ENCODE results near the gene CPEB1. TPM values are rescaled to one million over a fixed set of nuclear protein-coding genes. Genes with fewer than 3 reads are reported as not detected.

CPEB1 gene
- total RNA-seq, 1 donor from 2014 or later: 1.9 TPM

DNA sequence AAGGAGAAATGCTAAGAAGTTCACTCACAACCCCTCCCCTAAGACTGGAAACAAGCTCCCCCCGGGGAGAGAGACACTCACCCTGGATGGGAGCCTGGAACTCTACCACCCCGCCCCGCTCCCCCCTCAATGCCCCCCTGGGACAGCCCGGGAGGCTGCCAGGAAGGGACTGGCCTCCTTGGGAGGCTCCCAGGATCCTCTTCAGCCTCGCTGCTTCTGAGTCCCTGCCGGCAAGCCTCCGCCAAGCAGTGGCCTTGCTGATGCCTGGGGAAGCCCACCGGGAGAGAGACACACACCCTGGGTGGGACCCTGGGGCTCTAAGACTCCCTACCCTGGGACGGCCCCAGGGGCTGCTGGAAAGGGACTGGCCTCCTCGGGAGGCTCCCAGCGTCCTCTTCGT is 33.4 kb downstream of the CPEB1 start:
- intact Hi-C loops (cut with DNase I): no loop called here
- DNase-seq (ENCODE audit: missing footprints) (no peak), ATAC-seq (no peak)

DNA sequence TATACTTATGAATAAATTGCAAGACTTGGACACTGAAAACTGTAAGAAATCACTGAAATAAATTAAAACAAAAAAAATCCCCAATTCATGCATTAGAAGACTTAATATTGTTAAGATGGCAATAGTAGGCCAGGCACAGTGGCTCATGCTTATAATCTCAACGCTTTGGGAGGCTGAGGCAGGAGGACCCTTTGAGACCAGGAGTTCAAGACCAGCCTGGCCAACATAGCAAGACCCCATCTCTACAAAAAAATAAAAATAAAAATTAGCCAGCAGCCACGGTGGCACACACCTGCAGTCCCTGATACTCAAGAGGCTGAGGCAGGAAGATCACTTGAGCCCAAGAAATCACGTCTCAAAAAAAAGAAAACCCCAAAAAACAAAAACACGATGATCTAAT is 35.8 kb downstream of the CPEB1 start:
- no peak for ATAC-seq
- no peak for DNase-seq (ENCODE audit: missing footprints)
- intact Hi-C loops (cut with DNase I): no loop called here

DNA sequence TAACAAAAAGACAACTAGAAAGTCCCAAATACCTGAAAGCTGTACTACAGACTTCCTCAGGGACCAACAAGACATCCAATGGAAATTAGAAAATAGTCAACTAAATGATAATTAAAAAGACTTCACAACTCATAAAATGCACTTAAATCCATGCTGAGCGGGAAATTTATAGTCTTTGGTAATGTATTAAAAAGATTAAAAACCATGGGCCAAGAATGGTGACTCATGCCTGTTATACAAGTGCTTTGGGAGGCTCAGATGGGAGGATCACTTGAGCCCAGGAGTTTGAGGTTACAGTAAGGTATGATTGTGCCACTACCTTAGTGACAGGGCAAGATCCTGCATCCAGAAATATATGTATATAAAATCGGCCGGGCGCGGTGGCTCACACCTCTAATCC is 45.0 kb downstream of the CPEB1 start:
- intact Hi-C loops (cut with DNase I): no loop called here
- DNase-seq (ENCODE audit: missing footprints) (no peak), ATAC-seq (no peak)

DNA sequence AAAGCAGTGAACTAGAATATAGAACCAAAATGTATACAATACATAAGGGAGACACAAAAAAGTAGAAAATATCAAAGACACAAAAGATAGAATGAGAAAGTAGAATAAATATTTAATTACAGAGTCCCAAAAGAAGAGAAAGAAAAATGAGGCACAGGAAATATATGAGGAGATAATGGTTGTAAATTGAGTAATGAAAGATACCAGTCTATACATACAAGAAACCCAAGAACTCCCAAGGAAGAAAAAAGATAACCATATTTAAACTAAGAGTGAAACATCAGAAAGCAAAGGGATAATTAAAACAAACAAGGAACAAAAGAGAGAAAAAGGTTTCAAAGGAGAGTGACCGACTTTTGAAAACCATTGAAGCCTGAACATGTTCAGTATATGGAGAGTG is 47.3 kb downstream of the CPEB1 start:
- intact Hi-C loops (cut with DNase I): no loop called here
- ATAC-seq (no peak), DNase-seq (ENCODE audit: missing footprints) (no peak)

DNA sequence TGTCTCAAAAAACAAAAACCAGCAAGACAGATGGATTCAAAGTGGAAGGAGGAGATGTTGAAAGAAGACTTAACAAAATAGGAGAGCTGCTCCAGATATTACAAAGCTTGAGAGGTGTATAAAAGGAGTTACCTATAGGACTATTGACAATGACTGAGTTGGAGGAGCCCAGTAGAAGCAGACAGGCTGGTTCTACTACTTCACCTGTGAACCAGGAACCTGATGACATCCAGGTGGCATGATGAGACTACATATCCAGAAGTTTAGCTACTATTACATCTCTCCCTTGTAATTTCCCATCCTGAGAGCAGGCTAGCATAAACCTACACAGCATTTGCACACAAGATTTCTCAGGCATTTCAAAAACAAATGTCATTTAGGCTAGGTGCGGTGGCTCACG is 49.3 kb downstream of the CPEB1 start:
- DNase-seq (ENCODE audit: missing footprints) (no peak), ATAC-seq (no peak)
- intact Hi-C loops (cut with DNase I): no loop called here

DNA sequence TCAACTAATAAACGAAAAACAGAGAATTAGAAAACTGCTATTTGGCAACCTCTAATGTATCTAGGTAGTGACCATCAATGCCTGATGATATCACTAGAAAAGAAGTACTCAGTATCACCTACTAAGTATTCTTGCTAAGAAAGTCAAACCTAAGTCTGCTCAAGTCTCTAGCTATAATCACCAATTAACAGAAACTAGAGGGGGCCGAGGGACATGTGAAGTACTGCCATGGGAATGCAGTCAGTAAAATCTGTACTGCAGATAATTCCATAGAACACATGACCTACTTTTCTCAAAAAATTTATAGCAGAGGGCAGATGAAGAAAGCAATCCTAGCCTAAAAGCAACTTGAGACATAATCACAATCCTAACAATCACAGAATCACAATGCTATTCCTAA is 51.4 kb downstream of the CPEB1 start:
- DNase-seq (ENCODE audit: missing footprints) (no peak), ATAC-seq (no peak)
- intact Hi-C loops (cut with DNase I): no loop called here

DNA sequence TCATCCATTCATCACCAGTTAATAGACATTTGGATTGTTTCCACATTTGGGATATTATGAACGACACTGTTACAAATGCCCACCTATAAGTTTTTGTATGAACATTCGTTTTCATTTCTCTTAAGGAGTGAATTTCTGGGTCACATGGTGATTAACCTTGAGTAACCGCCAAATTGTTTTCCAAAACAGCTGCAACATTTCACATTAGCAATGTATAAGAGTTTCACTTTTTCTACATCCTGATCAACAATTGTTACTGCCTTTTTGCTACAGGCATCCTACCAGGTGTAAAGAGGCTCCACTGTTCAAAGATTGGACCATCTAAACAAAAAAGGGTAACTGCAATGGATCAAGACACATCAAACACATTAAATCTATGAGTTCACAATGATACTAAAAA is 52.0 kb downstream of the CPEB1 start:
- no peak for ATAC-seq
- DNase-seq (ENCODE audit: missing footprints): no peak
- intact Hi-C loops (cut with DNase I): no loop called here

DNA sequence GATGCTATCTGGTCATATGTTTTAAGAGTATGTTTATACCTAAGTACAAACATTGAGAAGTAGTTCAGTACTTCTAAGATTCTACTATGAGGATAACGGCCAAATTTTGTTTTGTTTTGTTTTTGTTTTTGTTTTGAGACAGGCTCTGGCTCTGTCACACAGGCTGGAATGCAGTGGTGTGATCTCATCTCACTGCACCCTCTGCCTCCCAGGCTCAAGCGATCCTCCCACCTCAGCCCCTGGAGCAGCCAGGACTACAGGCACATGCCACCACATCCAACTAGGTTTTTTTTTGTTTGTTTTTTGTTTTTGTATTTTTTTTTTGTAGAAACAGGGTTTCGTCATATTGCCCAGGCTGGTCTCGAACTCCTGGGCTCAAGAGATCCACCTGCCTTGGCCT is 59.4 kb downstream of the CPEB1 start:
- intact Hi-C loops (cut with DNase I): no loop called here
- no peak for ATAC-seq

DNA sequence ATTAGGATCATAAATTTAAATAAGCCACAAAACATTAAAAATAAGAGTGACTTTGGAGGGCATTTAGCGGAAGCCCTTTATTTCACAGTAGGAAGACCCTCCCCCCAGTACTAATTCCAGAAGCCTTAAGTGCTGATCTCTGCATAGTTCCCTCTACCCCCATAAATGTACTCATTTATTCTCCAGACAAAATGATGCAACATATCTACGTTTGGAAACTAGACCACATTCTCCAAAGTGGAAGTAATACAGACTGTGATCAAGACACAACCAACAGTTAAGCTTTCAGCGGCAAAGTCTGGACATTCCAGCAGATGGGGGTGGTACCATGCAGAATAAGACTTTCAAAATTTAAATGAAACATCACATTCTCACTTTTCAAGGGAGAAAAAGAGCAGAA is 62.1 kb downstream of the CPEB1 start:
- intact Hi-C loops (cut with DNase I): no loop called here
- ATAC-seq: no peak
- no peak for DNase-seq (ENCODE audit: missing footprints)

More for the DNA sequence above, 59.4 kb downstream of the CPEB1 start:
- no peak for DNase-seq (ENCODE audit: missing footprints)

DNA sequence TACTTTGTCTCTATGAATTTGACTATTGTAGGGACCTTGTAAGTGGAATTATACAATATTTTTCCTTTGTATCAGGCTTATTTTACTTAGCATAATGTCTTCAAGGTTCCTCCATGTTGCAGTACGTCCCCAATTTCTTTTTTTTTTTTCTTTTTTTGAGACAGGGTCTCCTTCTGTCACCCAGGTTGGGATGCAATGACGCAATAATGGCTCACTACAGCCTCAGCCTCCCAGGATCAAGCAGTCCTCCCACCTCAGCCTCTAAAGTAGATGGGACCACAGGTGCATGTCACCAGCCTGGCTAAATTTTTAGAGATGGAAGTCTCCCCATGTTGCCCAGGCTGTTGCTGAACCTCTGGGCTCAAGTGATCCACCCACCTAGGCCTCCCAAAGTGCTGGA is 66.5 kb downstream of the CPEB1 start:
- intact Hi-C loops (cut with DNase I): no loop called here
- no peak for DNase-seq (ENCODE audit: missing footprints)
- no peak for ATAC-seq

DNA sequence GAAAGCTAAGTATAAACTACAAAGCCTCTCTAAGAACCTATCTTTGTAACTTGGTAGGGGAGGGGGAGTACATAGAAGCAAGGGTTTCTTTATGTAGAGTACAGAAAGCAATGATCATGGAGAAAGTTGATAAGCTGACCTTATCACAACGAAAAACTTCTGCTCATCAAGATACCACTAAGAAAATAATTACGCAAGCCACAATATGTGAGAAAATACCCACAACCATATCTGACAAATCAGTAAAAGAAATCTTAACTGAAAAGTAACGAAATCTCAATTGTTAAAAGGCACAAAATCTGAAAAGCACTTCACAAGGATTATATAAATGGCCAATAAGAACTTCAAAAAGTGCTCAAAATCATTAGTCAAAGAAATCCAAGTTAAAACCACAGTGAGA is 71.8 kb downstream of the CPEB1 start:
- ATAC-seq: no peak
- no peak for DNase-seq (ENCODE audit: missing footprints)
- intact Hi-C loops (cut with DNase I): no loop called here

DNA sequence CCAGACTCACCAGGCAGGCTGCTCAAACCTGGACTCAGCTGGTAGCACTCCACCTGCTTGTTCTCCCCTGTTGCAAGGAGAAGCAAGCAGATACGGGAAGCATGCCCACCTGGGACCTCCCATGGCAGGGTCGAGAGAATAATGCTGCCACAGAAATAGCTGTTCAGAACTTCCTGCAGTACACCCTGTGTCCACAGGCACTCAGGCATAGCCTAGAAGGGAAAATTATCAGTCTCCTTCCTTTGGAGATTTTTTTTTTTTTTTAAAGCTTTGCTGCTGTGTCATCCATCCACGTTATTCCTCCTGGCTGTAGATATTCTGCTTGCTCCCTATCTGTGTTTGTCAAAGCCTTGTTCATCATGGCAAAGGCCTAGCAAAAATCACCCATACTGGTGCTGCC is 74.2 kb downstream of the CPEB1 start:
- ATAC-seq: no peak
- intact Hi-C loops (cut with DNase I): no loop called here

DNA sequence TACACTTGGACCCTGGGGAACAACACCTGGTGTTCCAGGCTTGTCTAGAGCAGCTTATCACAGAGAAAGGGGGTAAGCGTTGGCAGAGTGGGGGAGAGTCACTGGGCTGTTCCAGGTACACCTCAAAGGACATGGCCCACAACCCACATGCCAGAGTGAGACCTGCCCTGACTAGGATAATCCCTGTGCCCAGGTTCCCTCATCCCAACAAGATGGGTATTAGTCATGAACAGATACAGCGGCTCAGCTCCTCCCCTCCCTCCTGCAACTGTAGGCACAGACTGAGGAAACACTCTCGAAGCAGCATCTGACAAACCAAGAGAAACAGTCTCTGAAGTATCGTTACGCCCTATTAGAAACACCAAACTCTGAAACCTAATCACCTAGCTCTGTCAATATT is 74.9 kb downstream of the CPEB1 start:
- DNase-seq (ENCODE audit: missing footprints): no peak
- intact Hi-C loops (cut with DNase I): no loop called here
- peak; percentile 11 for ATAC-seq

More for the DNA sequence above, 74.2 kb downstream of the CPEB1 start:
- DNase-seq (ENCODE audit: missing footprints): no peak

DNA sequence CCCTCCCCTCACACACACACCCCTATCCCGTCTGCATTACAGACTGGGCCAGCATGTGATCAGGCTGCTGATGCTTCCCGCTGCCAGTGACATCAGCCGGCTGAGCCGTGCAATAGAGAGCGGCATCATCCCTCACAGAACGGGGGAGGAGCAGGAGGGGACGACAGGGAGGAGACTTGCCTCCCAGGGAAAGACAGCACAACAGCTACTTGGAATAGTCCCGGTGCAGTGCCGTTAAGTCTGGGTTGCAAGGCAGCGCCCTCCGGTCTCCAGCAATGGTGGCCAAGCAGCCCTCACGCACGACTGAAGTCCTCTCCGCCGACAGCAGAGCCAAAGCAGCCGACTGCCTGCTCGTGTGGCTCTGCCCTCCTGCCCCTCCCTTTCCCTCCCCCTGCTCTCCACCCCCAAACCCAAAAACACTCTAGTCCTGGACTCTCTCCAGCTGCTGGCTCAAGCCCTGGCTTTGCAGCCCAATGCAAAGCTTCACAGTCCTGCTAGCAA is 75.4 kb downstream of the CPEB1 start:
- intact Hi-C loops (cut with DNase I): no loop called here
- peak; percentile 86 for ATAC-seq
- peak; percentile 78 for DNase-seq (ENCODE audit: missing footprints)

DNA sequence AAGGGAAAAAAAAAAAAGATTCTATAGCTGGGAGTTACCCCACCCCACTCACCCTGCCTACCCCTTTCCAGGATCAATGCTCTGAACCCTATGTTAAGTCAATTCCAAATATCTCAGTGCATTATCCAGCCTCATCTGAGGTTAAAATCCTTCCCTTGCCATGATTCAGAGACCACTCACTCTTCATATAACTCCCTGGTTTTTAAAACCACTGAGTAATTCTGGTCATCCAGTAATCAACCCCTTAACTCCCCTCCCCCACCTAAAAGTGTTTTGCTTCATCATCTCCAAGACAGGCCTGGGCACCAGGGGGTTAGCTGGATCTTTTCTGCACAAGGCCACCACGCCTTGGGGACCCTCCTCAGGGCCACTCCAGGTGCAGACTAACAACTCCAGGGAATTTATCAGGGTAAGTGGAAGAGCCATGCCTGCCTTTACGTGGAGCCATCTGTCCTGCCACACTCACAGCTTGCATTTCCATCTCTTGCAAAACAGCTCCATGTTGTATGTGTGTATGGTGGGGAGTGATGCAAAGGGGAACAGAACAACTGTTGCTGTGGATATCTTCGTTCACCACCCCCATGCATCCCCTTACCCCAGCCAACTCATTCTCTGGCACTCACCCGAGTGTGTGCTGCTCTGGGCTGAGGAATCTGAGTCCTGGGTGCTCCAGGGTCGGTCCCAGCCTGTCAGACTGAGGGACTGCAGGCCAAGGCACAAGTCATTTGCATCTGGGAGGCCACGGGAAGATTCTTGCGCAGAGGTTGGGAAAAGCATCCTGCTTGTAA is 76.2 kb downstream of the CPEB1 start:
- DNase-seq (ENCODE audit: missing footprints): no peak
- no peak for ATAC-seq
- intact Hi-C loops (cut with DNase I): no loop called here

DNA sequence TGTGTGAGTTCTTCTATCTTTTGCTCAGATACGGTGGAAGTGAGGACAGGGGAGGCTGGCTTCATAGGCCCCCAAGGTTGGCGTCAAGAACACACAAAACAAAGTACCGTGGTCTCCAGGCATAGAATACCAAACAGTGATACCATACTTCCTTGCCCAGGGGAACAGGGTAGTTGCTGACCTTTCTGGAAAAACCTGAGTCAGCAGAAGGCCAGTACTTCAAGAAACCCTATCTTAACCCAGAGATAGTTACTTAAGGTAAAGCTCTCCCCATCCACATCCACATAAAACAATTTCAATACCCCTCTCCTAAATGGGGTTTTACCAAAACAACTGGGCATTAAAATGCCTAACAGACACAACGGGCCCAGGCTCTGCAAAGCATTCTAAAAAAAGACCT is 77.3 kb downstream of the CPEB1 start:
- DNase-seq (ENCODE audit: missing footprints) (no peak), ATAC-seq (no peak)
- intact Hi-C loops (cut with DNase I): no loop called here

DNA sequence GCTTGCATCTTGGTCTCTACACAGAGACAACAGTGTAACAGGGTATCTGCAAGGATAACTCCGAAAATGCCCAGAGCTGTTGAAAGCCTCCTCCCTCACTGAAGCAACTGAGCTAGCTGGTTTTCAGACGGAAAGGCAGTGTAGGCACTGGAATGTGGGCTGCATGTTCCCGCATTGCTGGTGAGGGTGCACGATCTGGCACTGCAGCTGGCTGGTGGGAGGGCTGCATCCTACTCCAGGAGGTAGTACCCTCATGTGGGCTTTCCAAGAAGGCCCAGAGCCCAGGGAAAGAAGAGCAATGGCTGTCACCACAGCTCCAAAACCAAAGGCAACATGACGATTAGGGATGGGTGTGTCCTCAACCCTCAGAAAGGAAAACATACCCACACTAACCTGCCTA is 78.2 kb downstream of the CPEB1 start:
- no peak for ATAC-seq
- DNase-seq (ENCODE audit: missing footprints): no peak
- intact Hi-C loops (cut with DNase I): no loop called here

DNA sequence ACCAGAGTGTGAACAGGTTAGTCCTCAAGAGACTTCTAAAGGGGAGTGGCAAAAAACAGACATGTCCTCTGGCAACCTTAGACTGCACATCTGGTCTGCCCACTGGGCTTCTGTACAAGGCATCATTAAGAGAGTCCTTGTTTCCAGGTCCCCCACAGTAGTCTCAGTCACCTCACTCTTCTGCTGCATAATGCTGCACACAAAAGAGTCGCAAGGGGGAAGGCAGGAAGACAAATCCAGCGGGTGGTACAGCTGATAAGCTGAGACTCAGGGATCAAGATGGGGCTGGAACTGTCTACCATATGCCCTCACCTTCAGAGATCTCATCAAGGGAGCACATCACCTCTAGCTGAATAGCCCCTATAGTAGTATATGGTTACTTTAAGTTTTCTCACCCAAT is 79.5 kb downstream of the CPEB1 start:
- intact Hi-C loops (cut with DNase I): no loop called here
- ATAC-seq (no peak), DNase-seq (ENCODE audit: missing footprints) (no peak)

DNA sequence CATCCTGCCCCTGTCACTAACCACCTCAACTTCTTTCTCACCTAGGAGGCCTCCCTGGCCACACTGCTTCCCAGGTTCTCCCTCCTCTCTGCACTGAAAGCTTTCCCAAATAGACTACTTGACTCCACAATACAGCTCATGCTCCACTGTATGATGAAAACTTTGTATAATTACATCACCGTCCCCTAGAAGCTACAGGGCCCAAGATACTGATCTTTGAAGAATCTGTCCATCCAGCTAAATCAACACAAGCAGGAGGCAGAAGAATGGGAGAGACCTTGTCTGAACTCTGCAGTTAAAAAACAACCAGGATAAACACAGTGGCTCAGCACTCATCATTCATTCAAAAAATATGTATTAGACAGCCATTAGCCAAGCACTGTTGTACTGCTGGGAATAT is 80.5 kb downstream of the CPEB1 start:
- ATAC-seq: no peak
- intact Hi-C loops (cut with DNase I): no loop called here
- DNase-seq (ENCODE audit: missing footprints): no peak

DNA sequence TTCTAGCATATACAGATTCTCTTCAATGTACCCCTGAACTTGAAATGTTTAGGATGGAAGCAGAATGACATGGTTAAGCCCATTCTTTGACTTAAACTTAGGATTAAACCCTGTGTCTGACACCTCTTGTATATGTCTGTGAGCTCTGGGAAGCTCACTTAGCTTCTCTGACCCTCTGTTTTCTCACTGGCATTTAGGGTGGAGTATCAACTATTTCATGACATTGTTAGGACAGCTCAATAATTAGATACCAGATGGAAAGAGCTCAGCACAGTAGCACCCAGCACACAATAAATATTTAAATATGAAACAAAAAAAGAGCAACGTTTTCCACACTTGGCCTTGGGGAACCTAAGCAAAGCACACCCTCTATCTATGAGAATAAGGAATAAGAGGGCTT is 88.7 kb downstream of the CPEB1 start:
- intact Hi-C loops (cut with DNase I): loop anchor here (10.0 kb wide), 1 partner anchor 586 kb away; no protein-coding TSS in a partner anchor
- ATAC-seq (no peak), DNase-seq (ENCODE audit: missing footprints) (no peak)

Data from Right ventricle myocardium inferior (tissue), 1 donor.